ENCODE results near the gene CA5A. TPM values are rescaled to one million over a fixed set of nuclear protein-coding genes. Genes with fewer than 3 reads are reported as not detected.

The CA5A gene
- total RNA-seq, 1 donor from 2014 or later: not detected

DNA sequence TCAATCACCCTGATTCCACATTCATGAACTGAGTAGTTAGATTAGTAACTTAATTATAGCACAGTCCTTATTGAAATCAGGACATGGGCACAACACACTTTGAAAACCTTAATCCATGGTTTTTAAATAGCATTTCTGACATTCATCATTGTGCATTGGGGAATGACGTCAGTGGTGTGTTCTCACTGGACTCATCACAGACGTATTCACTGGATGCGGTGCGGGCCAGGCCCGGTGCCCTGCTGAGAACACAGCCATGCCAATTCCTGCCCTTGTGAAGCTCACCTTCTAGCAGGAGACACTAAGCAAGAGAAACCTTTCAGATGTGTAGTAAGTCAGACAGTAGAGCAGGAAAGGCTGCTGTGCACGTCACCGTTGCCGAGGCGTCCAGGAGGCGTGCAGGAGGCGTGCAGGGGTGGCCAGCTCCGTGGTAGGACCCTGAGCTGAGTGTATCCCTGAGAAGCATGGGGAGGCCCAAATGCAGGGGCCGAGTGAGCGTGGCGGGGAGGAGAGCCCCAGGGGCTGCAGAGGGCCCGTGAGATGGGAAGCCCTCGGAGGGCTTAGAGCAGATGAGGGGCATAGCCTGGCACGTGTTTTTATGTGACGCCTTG is 27.8 kb upstream of the CA5A start:
- no peak for DNase-seq (ENCODE audit: low read depth)

GRCh38 chr16:87963400-87963799 is 27.1 kb upstream of the CA5A start:
- DNase-seq (ENCODE audit: low read depth): no peak

DNA sequence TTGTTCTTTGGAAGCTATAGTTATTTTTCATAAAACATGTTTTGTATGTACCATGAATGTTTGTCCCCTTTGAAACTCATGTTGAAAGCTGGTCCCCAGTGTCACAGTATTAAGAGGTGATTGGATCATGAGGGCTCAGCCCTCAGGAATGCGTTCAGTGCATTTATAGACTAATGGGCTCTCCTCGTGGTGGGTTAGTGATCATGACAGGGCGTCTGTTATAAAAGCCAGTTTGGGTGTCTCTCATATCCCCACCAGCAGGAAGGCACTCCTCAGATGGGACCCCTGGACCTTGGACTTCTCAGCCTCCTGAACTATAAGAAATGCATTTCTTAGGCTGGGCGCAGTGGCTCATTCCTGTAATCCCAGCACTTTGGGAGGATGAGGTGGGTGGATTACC is 25.3 kb upstream of the CA5A start:
- DNase-seq (ENCODE audit: low read depth): no peak

DNA sequence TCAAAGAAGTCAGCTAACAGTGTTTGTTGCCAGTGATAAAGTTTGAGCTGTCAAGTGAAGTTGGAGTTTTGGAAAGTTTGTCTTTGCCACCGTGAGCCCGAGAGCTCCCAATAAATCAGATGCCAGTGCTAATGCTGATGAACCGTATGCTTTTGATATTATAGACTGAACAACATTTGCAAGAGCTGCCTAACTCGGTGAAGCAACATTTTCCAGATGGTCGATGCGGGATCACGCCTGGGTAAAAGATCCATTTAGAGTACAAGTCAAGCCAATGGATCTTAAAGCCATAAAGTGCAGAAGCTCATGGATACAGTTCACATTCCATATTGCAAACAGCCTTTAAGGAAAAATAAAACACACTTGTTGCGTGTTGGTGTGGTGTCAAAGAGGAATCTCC is 24.5 kb upstream of the CA5A start:
- no peak for DNase-seq (ENCODE audit: low read depth)

- DNase-seq (ENCODE audit: low read depth): no peak
Observed at GRCh38 chr16:87960296-87960695, 24.0 kb upstream of the CA5A start.

GRCh38 chr16:87959391-87959990 is 23.2 kb upstream of the CA5A start:
- DNase-seq (ENCODE audit: low read depth): no peak

- DNase-seq (ENCODE audit: low read depth): no peak
Observed at GRCh38 chr16:87958632-87959031, 22.3 kb upstream of the CA5A start.

DNA sequence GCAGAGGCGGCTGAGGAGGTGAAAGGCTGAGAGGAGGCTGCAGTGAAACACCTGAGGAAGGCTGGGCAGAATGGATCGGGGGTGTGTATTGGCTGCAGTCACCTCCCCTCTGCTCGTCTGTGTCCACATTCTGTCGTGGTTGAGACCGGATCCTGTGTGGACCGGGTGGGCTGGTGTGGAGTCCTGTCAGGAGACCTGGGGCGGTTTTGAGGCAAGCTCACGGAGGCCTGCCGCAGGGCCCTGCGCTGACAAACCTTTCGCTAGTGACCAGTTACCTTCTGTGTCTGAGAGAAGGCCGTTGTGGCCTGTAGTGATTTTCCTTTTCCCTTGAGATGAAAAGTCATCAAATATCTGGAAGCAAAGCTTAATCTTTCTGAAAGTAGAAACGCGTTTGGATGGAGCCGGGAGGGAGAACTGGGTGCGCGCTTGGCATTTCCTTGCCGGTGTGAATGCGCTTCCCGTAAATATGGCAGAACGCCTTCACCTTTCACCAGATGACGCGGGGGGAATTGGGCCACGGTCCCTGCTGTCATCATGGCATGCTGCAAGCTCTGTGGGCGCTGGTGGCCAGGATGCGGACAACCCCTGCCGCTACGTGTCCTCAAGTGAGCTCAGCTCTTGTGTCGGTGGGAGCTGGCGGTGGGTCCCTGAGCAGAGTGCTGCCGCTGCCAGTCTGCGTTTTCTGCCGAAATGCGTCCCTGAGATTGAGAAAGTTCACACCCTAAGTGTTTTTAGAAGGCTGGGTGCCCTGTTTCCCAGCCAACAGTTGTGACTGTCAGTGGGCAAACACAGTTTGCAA is 21.2 kb upstream of the CA5A start:
- no peak for DNase-seq (ENCODE audit: low read depth)

DNA sequence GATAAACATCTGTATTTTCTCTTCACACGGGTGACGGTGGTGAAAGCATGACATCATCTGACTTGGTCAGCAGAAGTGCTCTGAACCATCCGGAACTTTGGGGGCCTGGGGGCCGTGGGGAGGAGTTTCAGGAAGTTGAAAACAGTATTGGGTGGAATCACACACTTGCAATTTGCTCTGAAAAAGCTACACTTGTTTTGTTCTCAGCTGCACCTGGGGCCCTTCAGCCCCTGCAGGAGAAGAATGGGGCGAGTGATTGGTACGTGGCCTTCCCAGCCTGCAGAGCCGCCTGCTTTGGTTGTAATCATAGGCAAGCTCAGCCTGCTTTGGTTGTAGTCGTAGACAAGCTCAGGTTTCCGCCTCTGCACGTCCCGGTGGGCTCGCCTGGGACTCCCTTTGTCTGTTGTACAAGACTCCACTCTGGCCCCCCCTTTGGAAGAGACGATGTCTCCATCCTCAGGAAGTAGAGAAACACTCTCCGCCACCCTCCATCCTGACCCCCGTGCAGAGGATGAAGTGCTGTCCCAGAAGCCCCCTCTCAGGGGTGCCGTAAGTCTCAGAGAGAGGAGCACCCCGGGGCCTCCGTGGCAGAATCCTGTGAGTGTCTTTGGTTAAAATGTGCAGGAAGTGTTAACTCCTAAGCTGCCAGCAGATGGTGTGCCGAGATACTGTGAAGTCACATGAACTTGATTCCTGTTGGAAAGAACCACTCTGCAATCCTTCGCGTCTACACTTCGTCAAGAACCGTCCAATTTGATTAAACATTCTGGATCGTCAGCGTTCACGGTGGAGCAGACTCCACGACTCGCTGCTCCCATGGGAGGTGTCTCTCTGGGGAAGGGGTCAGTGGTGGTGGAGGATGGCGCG is 20.3 kb upstream of the CA5A start:
- no peak for DNase-seq (ENCODE audit: low read depth)

DNA sequence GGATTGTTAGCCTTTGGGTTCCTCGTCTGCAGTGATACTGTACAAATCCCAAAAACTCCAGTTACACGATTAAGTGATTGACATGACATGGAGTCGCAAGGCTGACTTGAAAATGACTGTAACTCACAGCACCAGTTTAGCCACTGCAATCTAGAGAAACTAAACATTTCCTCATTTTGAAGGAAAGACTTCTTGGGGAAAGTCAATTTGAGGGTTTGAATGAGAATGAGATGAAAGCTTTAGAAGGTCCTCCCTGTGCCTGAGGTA is 19.7 kb upstream of the CA5A start:
- DNase-seq (ENCODE audit: low read depth): no peak

- DNase-seq (ENCODE audit: low read depth): no peak
Observed at GRCh38 chr16:87955302-87956097, 19.2 kb upstream of the CA5A start.

- DNase-seq (ENCODE audit: low read depth): no peak
Observed at GRCh38 chr16:87954826-87955225, 18.5 kb upstream of the CA5A start.

- no peak for DNase-seq (ENCODE audit: low read depth)
Observed at GRCh38 chr16:87954361-87954760, 18.0 kb upstream of the CA5A start.

GRCh38 chr16:87953308-87954215 is 17.2 kb upstream of the CA5A start:
- no peak for DNase-seq (ENCODE audit: low read depth)

DNA sequence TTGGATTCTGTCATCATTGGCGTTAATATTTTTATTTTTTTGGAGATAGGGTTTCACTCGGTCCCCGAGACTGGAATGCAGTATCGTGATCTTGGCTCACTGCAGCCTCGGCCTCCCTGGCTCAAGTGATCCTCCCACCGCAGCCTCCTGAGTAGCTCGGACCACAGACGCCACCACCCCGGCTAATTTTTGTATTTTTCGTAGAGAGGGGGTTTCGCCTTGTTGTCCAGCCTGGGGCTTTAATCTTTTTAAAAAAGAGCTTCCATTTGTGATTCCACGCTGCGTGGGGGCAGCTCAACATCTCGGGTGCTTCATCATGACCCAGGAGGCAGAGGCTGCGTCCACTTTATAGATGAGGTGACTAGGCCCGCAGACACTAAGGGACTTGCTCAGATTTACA is 16.4 kb upstream of the CA5A start:
- no peak for DNase-seq (ENCODE audit: low read depth)

- DNase-seq (ENCODE audit: low read depth): peak; percentile 31
Observed at GRCh38 chr16:87951552-87952538, 15.5 kb upstream of the CA5A start.

DNA sequence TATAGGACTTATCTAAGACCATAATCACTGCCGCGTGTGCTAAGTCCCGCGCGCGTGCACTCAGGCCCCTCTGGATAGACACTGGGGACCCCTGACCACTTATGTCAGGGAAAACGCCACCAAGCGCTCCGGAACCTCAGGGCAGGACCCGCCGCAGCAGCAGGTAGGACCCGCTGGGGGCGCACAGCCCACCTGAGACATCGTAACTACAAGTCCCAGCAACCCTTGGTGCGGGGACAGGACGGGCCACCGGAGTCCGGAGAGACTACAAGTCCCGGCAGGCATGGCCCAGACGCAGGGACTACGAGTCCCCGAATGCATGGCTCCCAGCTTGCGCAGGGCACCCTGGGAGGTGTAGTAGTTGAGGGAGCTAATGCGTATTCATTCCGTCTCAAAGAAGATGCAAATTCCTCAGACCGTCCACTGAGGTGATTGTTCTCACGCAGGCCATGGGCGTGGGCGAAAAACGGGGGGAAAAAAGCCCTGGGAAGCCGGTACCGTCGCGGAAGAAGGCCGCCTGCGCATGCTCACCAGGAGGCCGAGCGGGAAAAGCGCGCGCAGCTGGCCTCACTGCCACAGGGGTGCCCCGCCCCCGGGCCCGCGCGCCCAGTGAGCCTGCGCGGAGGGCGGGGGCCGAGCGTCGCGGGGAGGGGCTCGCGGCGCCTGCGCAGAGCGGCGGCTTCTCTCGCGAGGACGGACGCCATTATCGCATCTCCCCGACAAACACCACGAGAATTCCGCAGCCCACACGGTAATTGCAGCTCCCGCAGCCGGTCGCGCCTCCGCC is 14.6 kb upstream of the CA5A start, which contains the start of gene BANP:
TSS of gene BANP (plus strand) at position 670 of the 787 bp plus-strand sequence. CDS start 23,682 bp downstream, outside the sequence.
- DNase-seq (ENCODE audit: low read depth): peak; percentile 99

All from myocyte (in vitro differentiated cells).